Amniotic stem cell (primary cell): ENCODE measurements around the gene IL17RA.

Source experiments
- DNase-seq: peaks from one replicate; lab custom pipeline; 2025; lab: John Stamatoyannopoulos, UW

IL17RA gene

DNA sequence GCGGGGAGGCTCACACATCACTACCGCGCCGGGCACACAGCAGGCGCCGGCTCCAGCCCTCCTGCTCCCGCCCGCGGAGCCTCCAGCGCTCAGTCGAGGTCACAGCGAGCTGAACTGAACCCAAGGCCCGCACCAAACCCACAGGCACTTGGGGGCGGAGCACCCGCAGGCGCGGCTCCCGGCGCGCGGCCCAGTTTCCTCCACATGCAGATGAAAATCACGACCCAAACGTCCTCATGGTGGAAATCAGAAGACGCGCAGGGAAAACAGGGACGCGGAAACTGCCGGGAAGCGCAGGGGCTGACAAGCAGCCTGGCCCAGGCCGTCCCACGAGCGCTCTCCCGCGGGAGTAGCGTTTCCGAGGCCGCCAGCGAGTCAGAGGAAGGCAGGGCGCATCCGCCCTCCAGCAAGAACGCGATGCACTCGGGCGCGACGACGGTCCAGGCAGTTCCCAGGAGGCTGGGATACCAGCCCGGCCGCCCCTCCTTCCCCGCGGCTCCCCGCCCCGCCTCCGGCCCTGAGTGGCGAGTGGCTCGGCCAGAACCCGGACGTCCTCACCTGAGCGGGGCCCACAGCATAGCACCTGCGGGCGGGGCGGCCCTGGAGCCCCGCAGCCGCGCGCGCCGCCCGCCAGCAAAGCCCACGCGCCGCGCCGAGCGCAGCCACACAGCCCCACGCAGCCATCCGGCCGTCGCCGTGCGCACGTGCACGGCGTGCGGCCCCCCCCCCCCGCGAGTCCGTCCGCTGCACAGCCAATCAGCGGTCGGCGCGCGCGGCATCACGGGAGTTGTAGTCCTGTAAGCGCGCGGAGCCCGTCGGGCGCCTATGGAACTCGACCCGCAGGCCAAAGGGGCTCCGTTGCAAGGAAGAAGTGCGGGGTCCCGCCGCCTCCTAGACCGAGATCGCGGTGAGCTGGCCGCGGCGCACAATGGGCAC, 74.0 kb downstream of the IL17RA start, which contains the start of gene HDHD5:
Gene HDHD5 (minus strand): TSS at position 710 of the 936 bp plus-strand sequence. CDS start 26 bp downstream, at position 684.
- peak; percentile 70 for DNase-seq

DNA sequence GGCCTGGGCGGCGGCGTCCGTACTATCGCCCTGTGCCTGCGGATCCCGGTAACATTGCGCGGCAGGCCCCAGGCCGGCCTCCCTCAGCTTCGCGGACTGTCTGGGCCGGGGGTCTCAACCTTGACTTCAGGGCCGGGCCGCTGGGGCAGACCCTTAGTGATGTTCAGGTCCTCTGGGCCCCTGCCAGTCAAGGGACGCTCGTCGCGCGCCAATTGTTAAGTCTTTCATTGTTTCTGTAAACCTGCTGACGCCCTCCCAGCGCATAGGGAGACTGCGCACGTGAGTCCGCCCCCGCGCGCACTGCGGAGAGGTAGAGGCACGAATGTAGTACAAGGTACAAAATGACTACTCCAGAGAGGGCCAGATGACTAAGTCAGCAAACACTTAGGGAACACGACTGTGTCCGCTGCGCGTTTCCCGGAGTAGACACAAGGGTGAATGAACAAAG, 74.7 kb downstream of the IL17RA start:
- DNase-seq = no peak

DNA sequence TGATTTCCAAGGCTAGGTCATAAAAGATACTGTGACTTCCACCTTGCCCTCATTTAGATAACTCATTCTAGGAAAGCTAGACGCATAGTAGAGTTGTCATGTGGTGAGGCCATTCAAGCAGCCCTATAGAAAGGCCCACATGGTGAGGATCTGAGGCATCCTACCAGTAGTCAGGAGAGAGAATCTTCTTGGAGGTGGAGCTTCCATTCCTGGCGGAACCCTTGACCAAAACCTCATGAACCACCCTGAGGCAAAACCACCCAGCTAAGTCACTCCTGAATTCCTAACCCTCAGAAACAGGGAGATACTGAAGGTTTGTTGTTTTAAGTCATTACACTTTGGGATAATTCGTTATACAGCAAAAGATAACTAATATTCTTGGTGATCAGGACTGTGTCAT, 77.2 kb downstream of the IL17RA start:
- DNase-seq = no peak

DNA sequence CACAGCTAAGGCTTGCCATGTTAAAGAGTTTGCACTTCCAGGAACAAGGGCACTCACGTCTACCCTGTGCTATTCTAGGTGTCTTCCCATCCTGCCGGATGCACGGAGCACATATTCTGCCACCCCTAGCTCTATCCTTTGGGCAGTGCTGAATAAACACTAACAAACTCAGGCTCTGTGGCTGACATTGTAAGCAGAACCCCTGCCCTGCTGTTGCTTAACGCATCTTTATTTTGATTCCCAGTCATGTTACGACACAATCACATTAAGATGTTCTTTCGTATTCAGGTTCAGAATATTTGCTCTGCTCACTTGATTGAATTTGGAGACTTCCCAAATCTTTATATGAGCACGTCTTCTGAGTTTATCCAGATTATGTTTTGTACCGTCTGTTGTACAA, 77.9 kb downstream of the IL17RA start:
- no peak for DNase-seq

DNA sequence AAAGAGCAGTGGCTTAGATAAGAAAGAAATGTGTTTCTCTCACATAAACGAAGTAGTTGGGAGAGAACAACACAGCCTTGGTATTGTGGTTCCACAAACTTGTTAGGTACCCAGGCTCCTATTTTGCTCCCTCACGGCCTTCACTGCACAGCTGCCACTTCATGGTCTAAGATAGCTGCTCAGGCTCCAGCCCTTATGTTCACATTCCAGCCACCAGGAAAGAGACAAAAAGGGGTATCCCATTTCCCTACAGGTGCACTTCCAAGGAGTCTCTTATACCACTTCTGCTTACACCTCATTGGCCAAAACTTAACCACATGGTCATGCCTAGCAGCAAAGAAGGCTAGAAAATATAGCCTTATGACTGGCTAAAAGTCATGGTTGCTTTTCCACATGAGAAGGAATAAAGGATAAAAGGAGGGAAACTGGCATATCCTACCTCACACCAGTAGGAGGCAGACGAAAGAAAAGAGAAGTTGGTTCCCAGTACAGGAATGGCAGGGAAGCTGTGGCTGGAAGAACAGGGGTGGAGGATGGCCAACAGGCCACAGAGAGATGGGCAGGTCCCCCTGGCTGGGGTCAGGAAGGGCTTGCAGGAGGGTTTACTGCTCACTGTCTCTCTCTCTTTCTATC, 79.7 kb downstream of the IL17RA start:
- no peak for DNase-seq
